Measurements from ENCODE around the gene TMEM147.

TMEM147 gene

DNA sequence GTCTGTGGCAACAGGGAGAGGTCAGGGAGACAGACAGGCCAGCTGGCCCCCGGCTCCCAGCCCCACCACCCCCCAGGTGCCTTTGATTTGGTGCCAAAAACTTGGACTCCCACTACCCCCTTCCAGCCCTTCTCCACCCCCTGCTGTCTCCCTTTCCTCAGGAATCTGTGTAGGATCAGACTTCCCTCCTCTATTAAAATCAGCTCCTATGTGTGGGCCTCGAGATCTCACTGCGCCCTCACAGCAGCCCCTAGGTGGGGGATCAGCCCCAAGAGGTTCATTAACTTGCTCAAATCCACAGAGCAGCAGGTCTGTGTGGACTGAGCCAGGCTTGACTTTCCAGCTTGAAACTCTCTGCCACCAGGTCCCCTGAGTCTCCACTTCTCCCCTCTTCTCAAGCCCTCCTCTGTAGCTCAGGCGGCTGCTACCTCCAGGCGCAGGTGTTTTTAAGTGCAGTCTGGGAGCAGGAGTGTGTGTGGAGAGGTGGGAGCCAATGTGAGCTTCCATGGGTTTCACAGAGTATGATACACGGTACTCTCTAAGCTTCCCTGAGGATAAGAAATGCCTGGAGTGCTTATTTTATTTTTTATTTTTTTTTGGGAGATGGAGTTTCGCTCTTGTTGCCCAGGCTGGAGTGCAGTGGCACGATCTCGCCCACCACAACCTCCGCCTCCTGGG, 10.5 kb upstream of the TMEM147 start:
- TF ChIP-seq, protein P1, sequence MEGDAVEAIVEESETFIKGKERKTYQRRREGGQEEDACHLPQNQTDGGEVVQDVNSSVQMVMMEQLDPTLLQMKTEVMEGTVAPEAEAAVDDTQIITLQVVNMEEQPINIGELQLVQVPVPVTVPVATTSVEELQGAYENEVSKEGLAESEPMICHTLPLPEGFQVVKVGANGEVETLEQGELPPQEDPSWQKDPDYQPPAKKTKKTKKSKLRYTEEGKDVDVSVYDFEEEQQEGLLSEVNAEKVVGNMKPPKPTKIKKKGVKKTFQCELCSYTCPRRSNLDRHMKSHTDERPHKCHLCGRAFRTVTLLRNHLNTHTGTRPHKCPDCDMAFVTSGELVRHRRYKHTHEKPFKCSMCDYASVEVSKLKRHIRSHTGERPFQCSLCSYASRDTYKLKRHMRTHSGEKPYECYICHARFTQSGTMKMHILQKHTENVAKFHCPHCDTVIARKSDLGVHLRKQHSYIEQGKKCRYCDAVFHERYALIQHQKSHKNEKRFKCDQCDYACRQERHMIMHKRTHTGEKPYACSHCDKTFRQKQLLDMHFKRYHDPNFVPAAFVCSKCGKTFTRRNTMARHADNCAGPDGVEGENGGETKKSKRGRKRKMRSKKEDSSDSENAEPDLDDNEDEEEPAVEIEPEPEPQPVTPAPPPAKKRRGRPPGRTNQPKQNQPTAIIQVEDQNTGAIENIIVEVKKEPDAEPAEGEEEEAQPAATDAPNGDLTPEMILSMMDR (IDR thresholded peaks at IDR 0.05; ENCODE audit: borderline replicate concordance, control extremely low read depth, extremely low read depth, insufficient read depth, missing control alignments) = no peak
- no peak for DNase-seq (ENCODE audit: low spot score)

GRCh38 chr19:35539314-35539713, 6.1 kb upstream of the TMEM147 start:
- in situ Hi-C loops (cut with MboI; ENCODE audit: low sequenced_read_pairs, unreplicated experiment) = no loop called here
- TF ChIP-seq, protein P1 (IDR thresholded peaks at IDR 0.05; ENCODE audit: borderline replicate concordance, control extremely low read depth, extremely low read depth, insufficient read depth, missing control alignments) = no peak
- peak; percentile 59 for DNase-seq (ENCODE audit: low spot score)

More for the DNA sequence above, 10.5 kb upstream of the TMEM147 start:
- in situ Hi-C loops (cut with MboI; ENCODE audit: low sequenced_read_pairs, unreplicated experiment) = no loop called here

DNA sequence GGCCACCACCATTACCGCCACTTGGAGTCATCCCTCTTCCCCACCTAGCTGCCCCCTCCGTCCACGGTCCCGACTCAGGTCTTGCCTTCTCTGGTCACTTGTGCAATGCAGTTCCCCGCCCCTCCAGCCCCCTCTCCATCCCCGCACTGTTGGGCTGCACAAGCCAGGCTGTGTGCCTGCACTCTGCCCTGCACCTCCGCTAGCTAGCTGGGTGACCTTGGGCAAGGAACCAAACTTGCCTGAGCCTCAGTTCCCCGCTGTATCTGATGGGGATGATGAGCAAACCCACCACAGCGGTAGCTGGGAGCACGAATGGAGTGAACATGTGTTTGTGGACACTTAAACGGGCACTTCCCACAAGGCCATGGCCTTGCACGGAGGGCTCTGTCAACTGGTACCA, 5.6 kb upstream of the TMEM147 start:
- in situ Hi-C loops (cut with MboI; ENCODE audit: low sequenced_read_pairs, unreplicated experiment) = no loop called here
- TF ChIP-seq, protein P1 (IDR thresholded peaks at IDR 0.05; ENCODE audit: borderline replicate concordance, control extremely low read depth, extremely low read depth, insufficient read depth, missing control alignments) = no peak
- no peak for DNase-seq (ENCODE audit: low spot score)

DNA sequence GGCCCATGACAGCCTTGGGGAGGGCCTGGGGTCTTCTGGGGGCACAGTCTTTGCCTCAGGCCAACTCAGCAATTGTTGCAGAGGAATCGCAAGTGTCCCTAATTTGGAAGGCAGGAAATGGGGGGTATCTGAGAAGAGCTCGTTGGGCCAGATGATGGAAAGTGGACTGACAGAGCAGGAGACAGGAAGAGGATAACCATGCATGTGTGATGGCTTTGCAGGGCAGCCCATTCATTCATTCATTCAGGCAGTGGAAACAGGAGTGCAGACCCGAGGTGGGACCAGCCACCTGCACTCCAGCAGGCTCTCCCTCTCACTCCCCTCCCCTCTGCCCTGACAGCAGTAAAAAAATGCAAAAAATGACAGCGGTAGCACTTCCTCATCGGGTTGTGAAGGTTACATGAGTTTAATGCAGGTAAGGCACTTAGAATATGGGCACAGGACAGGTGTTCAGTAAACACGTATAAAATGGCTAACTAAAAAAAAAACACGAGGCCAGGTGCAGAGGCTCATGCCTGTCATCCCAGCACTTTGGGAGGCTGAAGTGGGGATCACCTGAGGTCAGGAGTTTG, 5.0 kb upstream of the TMEM147 start:
- in situ Hi-C loops (cut with MboI; ENCODE audit: low sequenced_read_pairs, unreplicated experiment) = no loop called here
- no peak for DNase-seq (ENCODE audit: low spot score)
- TF ChIP-seq, protein P1 (IDR thresholded peaks at IDR 0.05; ENCODE audit: borderline replicate concordance, control extremely low read depth, extremely low read depth, insufficient read depth, missing control alignments) = no peak

- DNase-seq (ENCODE audit: low spot score) = no peak
- in situ Hi-C loops (cut with MboI; ENCODE audit: low sequenced_read_pairs, unreplicated experiment) = no loop called here
- TF ChIP-seq, protein P1 (IDR thresholded peaks at IDR 0.05; ENCODE audit: borderline replicate concordance, control extremely low read depth, extremely low read depth, insufficient read depth, missing control alignments) = no peak
Measured at GRCh38 chr19:35542209-35542608, 3.2 kb upstream of the TMEM147 start.

DNA sequence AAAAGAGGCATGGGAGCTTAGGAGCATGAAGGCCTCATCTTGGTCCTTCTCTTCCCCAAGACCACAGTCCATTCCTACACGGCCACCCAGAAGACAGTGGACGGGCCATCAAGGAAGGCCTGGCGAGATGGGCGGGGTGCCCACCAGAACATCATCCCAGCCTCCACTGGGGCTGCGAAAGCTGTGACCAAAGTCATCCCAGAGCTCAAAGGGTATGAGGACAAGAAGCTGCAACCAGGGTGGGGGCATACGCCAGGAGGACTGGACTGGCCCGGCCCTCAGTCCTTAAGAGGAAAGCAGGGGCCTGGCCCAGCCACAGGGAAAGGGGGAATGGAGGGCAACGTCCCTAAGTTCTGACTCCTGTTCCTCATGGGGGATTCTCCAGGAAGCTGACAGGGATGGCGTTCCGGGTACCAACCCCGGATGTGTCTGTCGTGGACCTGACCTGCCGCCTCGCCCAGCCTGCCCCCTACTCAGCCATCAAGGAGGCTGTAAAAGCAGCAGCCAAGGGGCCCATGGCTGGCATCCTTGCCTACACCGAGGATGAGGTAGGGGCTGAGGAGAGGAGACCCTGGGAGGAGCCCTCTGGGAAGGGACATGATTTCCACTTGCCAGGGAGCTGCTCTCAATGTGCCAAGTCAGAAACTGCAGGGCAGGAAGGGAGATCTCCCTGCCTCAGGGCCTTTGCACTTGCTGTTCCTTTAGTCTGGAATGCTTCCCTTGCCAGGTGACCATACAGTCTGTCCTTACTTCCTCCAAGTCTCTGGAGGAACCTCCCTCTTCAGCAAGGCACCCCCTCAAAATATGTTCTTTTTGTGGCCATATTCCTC, 1.9 kb upstream of the TMEM147 start:
- TF ChIP-seq, protein P1 (IDR thresholded peaks at IDR 0.05; ENCODE audit: borderline replicate concordance, control extremely low read depth, extremely low read depth, insufficient read depth, missing control alignments) = no peak
- in situ Hi-C loops (cut with MboI; ENCODE audit: low sequenced_read_pairs, unreplicated experiment) = no loop called here
- DNase-seq (ENCODE audit: low spot score) = no peak

Data from GM13976 (cell line).